Left lobe of liver (tissue), 2 donors: Measurements from ENCODE around the gene CAP2. TPM values are rescaled to one million over a fixed set of nuclear protein-coding genes. Genes with fewer than 3 reads are reported as not detected.
A peak's percentile ranks its signal among the peaks of the same experiment; 100 is the strongest.
"Not testable (repeated sequence)": the region's sequence is repeated elsewhere in the genome, so short reads cannot be mapped to it uniquely, and the experiment has no call there.

Experiments used
- ATAC-seq: fragments of 200-7000 bp; cut with Tn5 transposase; one replicate; pipeline ENCODE4 v1.9.1; 2020; ENCODE audit warnings: mild to moderate bottlenecking, moderate library complexity
- DNase-seq: peaks from one replicate; pipeline ENCODE4 v3.0.0-alpha.2; 2020; ENCODE audit warnings: low spot score
- total RNA-seq: library from RNA; stranded (reverse); gene quantifications from one replicate; pipeline ENCODE4 v1.2.1, GENCODE V29; 2021
- donor health status: DM: no; HTN: no; CAD: no; lungs with moderate emphysema.
- donor health status: DM: no; HTN: yes; CAD: no.

The CAP2 gene
- total RNA-seq, 1 donor from 2014 or later, result 2.5 TPM

DNA sequence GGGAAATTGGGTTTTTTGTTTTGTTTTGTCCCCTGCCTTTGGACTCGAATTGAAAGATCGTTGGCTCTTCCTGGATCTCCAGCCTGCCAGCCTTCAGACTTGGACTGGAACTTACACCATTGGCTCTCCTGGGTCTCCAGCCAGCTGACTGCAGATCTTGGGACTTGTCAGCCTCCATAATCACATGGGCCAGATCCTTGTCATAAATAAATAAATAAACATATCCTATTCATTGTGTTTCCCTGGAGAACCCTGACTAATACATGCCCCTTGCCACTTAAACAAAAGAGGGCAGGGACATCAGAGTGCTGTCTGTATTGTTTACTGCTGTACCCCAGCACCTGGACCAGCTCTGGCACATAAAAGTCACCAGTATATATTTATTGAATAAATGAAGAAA, 101.5 kb downstream of the CAP2 start:
- ATAC-seq, result no peak
- no peak for DNase-seq

DNA sequence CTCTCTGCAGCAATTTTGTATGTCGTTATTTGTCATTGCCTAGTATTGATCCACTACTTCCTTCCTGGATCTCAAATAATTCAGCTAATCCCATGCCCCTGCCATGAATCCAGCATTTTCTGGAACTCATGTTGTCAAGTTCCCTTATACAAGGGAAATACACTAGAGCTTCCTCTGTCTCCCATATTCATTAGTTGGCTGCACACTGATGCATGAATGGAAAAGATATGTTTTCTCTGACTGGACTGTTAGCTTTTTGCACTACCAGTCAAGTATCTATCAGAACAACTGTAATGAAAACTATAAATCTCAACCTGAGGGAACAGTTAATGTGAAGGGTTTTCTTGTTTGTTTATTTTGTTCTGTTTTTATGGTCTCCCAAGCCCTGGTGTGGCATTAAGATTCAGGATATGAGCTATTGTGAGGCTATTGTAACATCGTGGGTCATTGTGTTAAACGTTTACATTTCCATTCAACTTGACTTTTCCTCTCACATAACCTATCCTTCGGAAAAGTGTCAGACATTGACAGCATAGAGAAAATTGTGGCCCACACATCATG, 104.2 kb downstream of the CAP2 start:
- DNase-seq (no peak), ATAC-seq (no peak)

DNA sequence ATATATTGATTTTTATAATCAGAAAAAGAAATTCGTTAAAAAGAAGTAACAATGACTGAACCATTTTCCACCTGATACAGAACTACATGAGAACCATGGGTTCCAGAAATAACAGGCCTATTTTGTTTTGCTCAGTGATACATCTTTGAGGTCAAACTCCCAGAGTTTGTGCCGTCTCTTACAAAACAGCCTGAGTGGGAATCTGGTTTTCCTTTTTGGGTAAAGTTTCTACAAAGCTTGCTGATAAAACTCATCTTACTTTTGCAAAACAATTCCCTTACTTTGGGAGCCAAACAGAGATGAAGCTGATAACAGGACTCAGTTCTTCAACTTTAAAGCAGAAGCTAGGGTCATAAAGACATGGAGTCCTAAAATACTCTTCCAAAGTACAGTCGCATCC, 108.0 kb downstream of the CAP2 start:
- no peak for ATAC-seq
- no peak for DNase-seq

DNA sequence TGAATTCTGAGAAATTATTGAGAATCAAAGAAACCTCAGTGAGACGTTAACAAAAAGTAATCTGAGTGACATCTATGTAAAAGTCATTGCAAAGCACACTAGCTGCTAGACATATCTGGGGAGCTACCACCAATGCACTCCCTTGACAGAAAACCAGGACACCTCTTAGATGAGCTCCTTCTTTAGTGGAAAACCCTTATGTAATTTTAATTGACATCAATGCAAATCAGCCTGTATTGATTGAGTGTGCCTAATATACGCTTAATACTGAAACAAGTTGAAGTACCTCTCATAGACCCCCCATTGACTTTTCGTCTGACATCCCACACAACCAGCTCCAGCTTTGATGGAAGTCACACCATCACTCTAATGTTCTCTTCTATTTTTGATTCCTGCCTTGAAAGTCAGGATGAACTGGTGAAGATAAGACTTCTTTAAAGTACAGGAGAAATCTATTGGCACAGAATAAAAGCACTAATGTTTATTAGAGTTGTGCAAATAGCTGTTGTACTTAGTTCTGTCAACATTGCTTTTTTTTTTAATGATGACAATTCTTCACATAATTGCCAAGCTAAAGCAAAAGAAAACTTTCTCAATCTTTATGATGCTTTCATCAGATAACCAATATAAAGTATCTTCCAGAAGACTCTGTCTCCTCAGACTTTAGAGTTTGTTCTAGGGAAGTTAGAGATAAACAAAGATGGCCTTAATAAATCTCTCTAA, 108.7 kb downstream of the CAP2 start:
- DNase-seq, result no peak

DNA sequence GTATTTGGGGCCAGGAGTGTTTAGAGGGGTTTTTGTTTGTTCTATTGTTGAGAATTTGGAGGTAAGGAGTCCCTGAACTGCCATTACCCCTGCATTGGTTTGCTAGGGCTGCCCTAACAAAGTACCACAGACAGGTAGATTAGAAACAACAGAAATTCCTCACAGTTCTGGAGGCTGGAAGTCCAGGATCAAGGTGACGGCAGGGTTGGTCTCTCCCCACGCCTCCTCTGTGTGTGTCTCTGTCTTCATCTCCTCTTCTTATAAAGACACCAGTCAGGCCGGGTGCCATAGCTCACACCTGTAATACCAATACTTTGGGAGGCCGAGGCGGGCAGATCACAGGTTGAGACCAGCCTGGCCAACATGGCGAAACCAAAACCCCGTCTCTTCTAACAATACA, 109.7 kb downstream of the CAP2 start:
- DNase-seq (no peak), ATAC-seq (no peak)

More for the DNA sequence above, 108.7 kb downstream of the CAP2 start:
- ATAC-seq, result peak; percentile 55

DNA sequence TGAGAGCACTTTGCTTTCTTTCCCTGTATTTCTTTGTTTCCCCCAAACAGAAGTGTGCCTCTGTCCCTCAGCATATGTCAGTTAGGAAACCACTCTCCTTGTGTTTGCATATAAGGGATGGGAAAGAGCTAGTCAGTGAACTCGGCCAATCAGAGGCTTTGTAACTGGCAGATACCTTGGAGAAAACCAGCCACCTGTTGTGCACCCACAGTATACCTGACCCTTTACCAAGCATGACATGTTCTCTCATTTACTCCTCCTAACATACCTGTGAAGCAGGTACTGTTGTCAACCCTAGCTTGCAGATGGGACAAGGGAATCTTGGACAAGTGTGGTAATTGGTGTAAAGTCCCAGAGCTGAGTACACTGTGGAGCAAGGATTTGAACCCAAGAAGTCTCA, 110.6 kb downstream of the CAP2 start:
- ATAC-seq (no peak), DNase-seq (no peak)

DNA sequence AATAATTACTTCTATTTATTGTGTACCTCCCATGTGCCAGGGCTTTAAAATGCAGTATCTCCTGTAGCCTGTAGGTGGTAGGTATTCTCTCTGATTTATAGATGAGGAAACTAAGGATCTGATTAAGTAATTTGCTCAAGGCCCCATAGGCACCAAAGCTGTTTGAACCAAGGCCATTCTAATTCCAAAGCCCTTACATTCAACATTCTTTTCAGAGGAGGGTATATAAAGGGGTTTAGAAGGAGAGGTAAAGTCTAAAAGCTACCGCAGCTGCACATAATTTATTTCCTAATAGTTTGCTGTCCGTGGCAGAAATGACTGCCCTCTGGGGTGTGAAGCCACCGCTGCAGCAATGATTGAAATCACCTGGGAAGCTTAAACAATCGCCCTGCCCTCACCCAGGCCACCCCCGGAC, 111.7 kb downstream of the CAP2 start:
- ATAC-seq, result peak; percentile 52
- no peak for DNase-seq

DNA sequence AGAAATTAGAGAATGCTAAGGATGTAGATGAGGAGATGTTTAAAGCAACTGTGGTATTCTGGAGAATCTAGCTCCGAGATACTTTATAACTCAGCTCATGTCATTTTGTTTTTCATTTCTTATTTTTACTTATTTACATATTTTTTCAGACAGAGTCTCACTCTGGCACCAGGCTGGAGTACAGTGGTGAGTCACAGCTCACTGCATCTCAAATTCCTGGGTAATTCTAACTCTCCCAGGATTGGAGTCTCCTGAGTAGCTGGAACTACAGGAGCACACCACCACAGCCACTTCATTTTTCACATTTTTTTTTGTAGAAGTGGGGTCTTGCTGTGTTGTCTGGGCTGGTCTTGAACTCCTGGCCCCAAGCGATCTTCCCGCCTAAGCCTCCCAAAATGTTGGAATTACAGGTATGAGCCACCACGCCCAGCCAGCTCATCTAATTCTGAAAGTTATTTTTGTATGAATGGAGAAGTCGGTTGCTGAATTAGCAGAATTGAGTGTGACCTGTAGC, 112.4 kb downstream of the CAP2 start:
- ATAC-seq (no peak), DNase-seq (no peak)

DNA sequence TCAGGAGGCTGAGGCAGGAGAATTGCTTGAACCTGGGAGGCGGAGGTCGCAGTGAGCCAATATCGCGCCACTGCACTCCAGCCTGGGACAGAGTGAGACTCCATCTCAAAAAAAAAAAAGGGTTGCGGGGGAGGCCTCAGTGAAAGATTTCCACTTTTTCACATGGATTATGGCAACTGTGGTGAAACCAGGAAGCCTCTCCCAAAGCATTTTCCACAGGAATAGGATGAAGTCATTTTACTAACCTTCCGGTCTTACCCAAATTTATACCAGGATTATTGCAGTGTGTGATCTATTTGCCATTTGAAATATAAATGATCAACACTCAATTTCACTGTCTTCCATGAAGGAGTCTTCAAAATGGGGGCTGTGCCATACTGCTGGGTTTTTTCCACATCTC, 113.1 kb downstream of the CAP2 start:
- ATAC-seq (no peak), DNase-seq (no peak)

DNA sequence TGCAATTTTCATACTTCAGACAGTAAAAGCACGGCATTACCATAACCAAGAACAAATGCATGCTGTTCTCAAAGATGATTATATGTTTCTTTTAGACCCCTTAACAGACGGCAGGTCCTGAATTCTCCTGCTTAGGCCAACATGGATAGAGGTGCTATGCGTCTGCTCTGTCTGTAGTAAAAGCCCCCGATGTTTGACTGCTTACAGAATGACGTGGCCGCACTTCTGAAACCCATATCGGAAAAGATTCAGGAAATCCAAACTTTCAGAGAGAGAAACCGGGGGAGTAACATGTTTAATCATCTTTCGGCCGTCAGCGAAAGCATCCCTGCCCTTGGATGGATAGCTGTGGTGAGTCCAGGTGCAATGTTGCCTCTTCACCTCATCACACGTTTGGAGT, 113.6 kb downstream of the CAP2 start:
- ATAC-seq (no peak), DNase-seq (no peak)

DNA sequence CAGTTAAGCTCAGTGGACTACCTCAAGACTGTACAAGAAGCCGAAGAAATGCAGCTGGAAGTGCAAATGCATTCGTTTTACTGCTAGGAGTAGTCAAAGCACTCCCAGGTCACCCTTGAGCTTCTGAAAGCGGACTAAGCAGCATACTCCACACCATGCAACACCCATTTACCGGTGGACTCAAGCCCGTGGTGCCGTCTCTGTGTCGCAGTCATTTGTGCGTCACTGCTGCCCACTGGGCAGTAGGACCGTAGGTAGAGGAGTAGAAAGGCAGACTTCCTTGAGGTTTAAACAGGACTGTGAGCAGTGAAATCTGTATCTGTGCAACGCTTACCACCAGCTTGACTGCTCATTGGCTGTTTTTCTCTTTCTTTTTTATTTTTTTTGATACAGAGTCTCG, 117.7 kb downstream of the CAP2 start:
- no peak for ATAC-seq
- DNase-seq, result no peak

DNA sequence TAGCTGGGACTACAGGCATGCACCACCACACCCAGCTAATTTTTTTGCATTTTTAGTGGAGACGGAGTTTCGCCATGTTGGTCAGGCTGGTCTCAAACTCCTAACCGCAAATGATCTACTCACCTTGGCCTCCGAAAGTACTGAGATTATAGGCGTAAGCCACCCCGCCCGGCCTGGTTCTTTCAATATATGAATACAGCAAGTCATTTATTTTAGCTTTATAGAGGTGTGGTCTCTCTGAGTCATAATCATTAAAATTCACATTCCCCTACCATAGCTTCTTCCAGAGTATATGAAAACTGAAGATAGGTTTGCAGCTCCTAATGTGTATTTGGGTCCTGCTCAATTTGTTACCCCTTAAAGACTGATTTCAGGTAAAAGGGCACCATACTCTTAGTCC, 118.2 kb downstream of the CAP2 start:
- DNase-seq (no peak), ATAC-seq (no peak)

DNA sequence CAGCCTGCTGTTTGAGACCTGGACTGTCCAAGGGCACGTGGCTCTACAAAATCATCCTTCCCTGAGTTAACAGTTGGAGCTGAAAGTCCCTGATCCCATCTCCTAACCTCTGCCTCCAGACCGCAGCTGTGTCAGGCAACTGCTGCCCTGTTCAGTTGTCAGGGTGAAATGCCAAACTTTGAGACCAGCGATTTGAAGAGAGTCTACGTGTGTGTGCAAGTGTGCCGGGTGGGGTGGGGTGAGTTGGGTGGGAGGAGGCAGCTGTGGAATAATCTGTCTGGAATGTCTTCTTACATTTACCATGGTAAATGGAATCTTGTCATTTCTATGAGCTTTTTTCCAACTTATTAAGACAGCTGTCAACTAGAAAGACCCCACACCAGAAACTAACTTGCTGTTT, 125.7 kb downstream of the CAP2 start:
- DNase-seq (no peak), ATAC-seq (no peak)

DNA sequence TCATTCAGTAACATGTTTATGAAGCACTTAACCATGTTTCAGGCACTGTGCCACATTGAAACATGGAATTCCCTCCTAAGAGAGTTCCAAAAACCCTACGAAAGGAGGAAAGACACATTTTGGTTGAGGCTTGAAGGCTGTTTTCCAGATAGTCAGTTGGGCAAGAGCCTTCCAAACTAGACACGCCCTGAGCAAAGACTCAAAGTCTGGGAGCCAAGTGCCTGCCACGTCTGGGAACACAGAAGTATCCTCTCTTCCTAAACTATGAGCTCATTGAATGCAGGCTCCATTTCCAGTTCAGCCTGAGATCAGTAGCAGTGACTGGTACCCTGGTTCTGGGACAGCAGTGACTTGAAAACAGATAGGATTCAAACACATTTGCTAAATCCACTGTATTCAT, 132.2 kb downstream of the CAP2 start:
- ATAC-seq, result no peak
- no peak for DNase-seq

DNA sequence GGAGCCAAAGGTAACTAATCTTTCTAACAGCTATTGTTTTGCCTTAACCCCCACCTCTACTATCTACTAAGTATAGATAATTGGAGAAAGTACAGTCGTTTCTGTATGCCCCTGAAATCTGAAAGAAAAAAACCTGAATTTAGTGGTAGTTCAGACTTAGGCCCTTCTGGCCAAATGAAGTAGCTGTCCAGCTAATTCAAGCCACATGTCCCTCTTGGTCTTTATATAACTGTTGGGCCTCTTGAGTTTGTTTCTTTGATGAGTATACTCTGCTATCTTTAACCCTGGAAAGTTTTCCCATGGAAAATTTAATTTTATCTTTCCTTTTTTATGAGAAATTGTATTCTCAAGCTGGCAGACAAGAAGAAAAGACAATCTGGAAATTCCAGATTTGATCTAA, 133.7 kb downstream of the CAP2 start:
- ATAC-seq, result no peak

DNA sequence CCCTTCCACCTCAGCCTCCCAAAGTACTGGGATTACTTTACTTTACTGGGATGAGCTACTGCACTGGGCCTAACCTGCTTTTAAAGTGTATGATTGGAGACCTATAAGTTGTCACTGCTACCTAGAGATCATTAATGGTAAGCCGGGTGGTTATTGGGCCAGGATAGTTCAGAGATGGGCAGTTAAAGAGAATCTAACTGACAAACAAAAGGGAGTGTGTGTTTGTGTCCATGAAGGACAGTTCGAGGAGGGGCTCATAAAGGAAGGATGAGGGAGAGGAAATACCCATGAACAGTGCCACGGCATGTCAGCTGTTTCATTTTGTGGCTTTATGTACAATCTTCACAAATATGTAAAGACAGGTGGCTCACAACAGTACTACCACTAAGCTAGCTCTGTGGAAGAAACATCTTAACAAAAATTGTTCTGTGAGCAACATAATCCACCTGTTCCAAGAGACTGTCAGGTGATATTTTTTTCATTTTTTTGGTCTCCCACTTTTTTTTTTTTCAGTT, 137.0 kb downstream of the CAP2 start:
- no peak for DNase-seq
- ATAC-seq, result no peak

More for the DNA sequence above, 133.7 kb downstream of the CAP2 start:
- no peak for DNase-seq

DNA sequence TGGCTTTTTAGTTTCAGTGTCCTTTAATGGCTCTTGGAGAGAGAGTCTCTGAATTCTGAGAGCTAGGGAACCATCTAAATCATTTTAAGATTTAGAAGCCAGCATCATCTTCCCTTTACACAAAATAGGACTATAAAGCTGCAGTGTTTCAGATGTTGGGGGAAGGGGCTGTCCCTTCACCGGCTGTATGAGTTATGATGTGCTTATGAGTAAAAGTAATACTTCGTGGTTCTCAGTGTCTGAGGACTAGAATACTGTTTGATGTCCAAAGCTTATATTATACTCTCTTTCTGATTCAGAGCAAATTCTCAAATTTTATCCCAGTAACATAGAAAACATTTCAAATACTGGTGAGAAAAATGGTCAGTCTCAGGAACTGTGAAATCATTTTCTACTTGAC, 143.2 kb downstream of the CAP2 start:
- DNase-seq (no peak), ATAC-seq (no peak)

DNA sequence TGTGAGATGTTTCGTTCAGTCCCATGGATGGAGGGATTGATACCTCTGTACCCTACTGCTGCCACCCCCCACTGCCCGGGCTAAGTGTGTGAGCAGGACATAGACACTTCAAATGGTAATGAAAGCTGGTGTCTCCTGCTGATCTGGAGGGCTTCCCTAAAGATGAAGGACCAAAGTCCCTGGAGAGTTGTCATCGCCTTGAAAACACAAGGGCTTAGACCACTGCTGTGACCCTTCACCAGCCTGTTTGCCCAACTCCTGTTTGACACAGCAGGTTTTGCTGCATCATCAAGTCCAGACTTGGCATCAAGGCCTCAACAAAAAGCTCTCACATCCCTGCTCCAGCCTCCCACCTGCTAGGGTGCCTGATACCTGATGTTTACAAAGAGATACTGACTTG, 148.8 kb downstream of the CAP2 start:
- DNase-seq (no peak), ATAC-seq (no peak)

DNA sequence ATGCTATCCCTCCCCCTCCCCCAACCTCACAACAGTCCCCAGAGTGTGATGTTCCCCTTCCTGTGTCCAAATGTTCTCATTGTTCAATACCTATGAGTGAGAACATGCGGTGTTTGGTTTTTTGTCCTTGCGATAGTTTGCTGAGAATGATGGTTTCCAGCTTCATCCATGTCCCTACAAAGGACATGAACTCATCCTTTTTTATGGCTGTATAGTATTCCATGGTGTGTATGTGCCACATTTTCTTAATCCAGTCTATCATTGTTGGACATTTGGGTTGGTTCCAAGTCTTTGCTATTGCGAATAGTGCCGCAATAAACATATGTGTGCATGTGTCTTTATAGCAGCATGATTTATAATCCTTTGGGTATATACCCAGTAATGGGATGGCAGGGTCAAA, 152.3 kb downstream of the CAP2 start:
- not testable (repeated sequence) for DNase-seq, ATAC-seq

DNA sequence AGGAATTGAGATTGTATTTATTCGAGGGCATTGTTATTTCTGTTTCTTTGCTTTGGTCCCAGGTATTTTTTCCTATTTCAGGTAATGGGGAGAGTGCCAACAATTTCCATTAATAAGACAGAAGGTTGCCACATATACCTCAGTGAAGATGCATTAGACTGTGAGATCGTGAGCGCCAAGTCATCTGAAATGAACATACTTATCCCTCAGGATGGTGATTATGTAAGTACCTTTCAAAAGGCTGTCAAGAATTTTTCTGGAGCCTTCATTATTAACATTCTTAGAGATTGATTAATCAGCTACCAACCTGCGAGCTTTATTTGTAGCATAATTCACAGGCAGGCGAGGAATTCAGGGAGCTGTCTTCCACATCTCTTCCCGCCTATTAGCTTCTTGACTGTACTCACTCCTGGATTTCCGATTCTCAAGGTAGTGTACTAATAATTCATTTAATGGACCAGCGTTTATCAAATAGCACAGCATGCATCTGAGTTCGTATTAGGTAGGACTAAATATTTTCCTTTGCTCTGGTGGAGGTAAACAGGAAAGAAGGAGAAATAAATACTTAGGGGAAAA, 158.1 kb downstream of the CAP2 start:
- DNase-seq (no peak), ATAC-seq (no peak)

DNA sequence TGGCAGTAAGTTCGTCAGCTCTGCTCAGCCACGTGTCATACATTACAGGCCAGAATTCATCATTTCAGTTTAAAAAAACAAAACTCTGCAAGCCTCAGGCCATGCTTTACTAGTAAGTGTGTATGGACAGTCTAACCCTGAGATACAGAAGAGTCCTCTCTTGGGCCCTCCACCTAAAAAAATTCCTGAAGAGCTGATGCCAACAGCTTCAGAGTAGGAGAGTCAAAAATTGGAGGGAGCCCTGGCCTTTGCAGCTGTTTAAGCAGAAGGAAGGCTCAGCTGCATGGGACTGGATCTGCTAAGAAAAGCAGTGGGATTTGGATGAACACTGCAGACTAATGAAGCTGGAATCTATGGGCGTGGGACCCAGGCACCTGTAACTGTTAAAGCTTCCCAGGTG, 159.5 kb downstream of the CAP2 start:
- DNase-seq, result no peak
- no peak for ATAC-seq

DNA sequence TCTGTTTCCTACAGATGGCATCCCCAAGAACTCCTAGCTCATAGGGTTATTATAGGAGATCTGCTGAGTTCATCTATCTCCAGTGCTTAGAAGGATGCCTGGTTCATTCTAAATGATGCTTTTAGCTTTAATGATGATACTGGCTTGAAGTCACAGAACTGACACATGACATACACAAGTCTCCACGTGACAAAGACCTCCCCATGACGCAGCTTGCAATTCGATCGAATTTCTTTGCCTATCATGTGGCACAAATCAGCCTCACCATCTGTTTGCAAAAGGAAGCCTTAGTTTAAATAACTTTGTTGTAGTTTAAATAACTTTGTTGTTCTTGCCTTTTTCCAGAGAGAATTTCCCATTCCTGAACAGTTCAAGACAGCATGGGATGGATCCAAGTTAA, 162.6 kb downstream of the CAP2 start:
- DNase-seq, result no peak

More for the DNA sequence above, 162.6 kb downstream of the CAP2 start:
- no peak for ATAC-seq
